HG03469 (cell line): ENCODE results near the gene MYOT.
A peak's percentile ranks its signal among the peaks of the same experiment; 100 is the strongest.
"Not testable (repeated sequence)": the region's sequence is repeated elsewhere in the genome, so short reads cannot be mapped to it uniquely, and the experiment has no call there.

ENCODE experiments used
- ATAC-seq: cut with Tn5 transposase; IDR thresholded peaks from one replicate; pipeline ENCODE4 v1.9.1; 2021; ENCODE audit warnings: mild to moderate bottlenecking, moderate library complexity, moderate number of reproducible peaks; ENCODE audit not compliant: unreplicated experiment

MYOT gene

GRCh38 chr5:137853165-137853564 is 14.5 kb upstream of the MYOT start:
- not testable (repeated sequence) for ATAC-seq

GRCh38 chr5:137856201-137856600 is 11.5 kb upstream of the MYOT start:
- ATAC-seq: no peak

GRCh38 chr5:137856916-137857862 is 10.5 kb upstream of the MYOT start:
- no peak for ATAC-seq

- peak; percentile 73 for ATAC-seq
Observed at GRCh38 chr5:137858223-137858916, 9.3 kb upstream of the MYOT start.

- no peak for ATAC-seq
Observed at GRCh38 chr5:137858954-137859353, 8.7 kb upstream of the MYOT start.

GRCh38 chr5:137862251-137862650 is 5.4 kb upstream of the MYOT start:
- ATAC-seq: no peak

- not testable (repeated sequence) for ATAC-seq
Observed at GRCh38 chr5:137863653-137864052, 4.0 kb upstream of the MYOT start.

- no peak for ATAC-seq
Observed at GRCh38 chr5:137866541-137867388, 895 bp upstream of the MYOT start.

GRCh38 chr5:137870647-137871339 is 3.1 kb downstream of the MYOT start:
- ATAC-seq: no peak

GRCh38 chr5:137871571-137871970 is 3.9 kb downstream of the MYOT start:
- ATAC-seq: no peak

- no peak for ATAC-seq
Observed at GRCh38 chr5:137872466-137872865, 4.8 kb downstream of the MYOT start.

GRCh38 chr5:137876101-137876500 is 8.4 kb downstream of the MYOT start:
- no peak for ATAC-seq

- no peak for ATAC-seq
Observed at GRCh38 chr5:137880313-137880712, 12.7 kb downstream of the MYOT start.

GRCh38 chr5:137887831-137888230 is 20.2 kb downstream of the MYOT start:
- no peak for ATAC-seq

GRCh38 chr5:137888466-137888862 is 20.8 kb downstream of the MYOT start:
- no peak for ATAC-seq

- peak; percentile 84 for ATAC-seq
Observed at GRCh38 chr5:137888863-137889759, 21.5 kb downstream of the MYOT start, which contains the start of gene PKD2L2. Gene PKD2L2, plus strand, starts transcription at chr5:137889457. Its CDS starts 35 bp downstream, at chr5:137889492.

GRCh38 chr5:137890845-137891244 is 23.2 kb downstream of the MYOT start:
- no peak for ATAC-seq

- ATAC-seq: no peak
Observed at GRCh38 chr5:137891849-137892248, 24.2 kb downstream of the MYOT start.

- ATAC-seq: no peak
Observed at GRCh38 chr5:137894586-137894985, 26.9 kb downstream of the MYOT start.
